ENCODE measurements around the gene NXF1. TPM values are rescaled to one million over a fixed set of nuclear protein-coding genes. Genes with fewer than 3 reads are reported as not detected.
A peak's percentile ranks its signal among the peaks of the same experiment; 100 is the strongest.

The NXF1 gene
- total and polyA plus RNA-seq, 2 of the 8 experiments (the other 6 are each of a cell fraction or from before 2014, with no cell fraction given) = 48.1 to 49.8 TPM

- TF ChIP-seq NRF1 (IDR thresholded peaks at IDR 0.05; ENCODE audit: low read depth, low read length) (no peak), RFX5 (IDR thresholded peaks at IDR 0.05; ENCODE audit: borderline replicate concordance, low read depth, low read length) (no peak), CHD1 (IDR thresholded peaks at IDR 0.05; ENCODE audit: low read depth, low read length) (no peak; the same call in 1 of the 2 replicates), BRCA1 (IDR thresholded peaks at IDR 0.05; ENCODE audit: low read depth, low read length) (peak; percentile 43; the same call in 1 of the 2 replicates), MAX (IDR thresholded peaks at IDR 0.05) (peak; percentile 99), POU5F1 (IDR thresholded peaks at IDR 0.05; ENCODE audit: low read depth, low read length) (no peak; the same call in 1 of the 2 replicates), JUN (IDR thresholded peaks at IDR 0.05; ENCODE audit: low read depth, low read length) (no peak), ZNF274 (IDR thresholded peaks at IDR 0.05; ENCODE audit: borderline replicate concordance, extremely low read depth, low read length) (no peak), CHD2 (IDR thresholded peaks at IDR 0.05; ENCODE audit: low read length) (peak; percentile 54; the same call in 1 of the 2 replicates)
Measured at GRCh38 chr11:62839050-62839945, 34.1 kb upstream of the NXF1 start, which contains the start of gene WDR74 (continued).

Data from H1 (cell line).